IMR-90 (cell line): Measurements from ENCODE around the gene INPP5D. TPM values are rescaled to one million over a fixed set of nuclear protein-coding genes. Genes with fewer than 3 reads are reported as not detected.

Source experiments
- ATAC-seq: fragments of 200-7000 bp; cut with Tn5 transposase; 2 replicates; pipeline ENCODE4 v1.9.1; 2020; ENCODE audit warnings: low read depth, mild to moderate bottlenecking, moderate library complexity
- BruUV-seq: library from RNA; stranded (reverse); fragments of 400-500 nt; replicated peaks from 2 replicates; lab custom pipeline; 2021; lab: Mats Ljungman, UMichigan
- CTCF ChIA-PET: fragments of 300-600 bp; formaldehyde crosslinking; extraction: SDS; loops from one replicate; lab custom pipeline; 2021; ENCODE audit warnings: antibody characterized with exemption; lab: Yijun Ruan, JAX
- POLR2A ChIA-PET: fragments of 300-600 bp; sonication (Branson Sonifier 250); formaldehyde crosslinking; loops from one replicate; lab custom pipeline; 2022; ENCODE audit warnings: antibody characterized with exemption; ENCODE audit not compliant: unreplicated experiment; lab: Charles Lee
- DNase-seq: peaks from one replicate; pipeline ENCODE4 v3.0.0; 2013
- H2AFZ ChIP-seq: replicated peaks from 2 replicates; pipeline ENCODE3; 2013; ENCODE audit warnings: low read length, mild to moderate bottlenecking; ENCODE audit not compliant: poor library complexity
- H2AK5ac ChIP-seq: 2 replicates; pipeline ENCODE4 v1.6.1; 2013; ENCODE audit warnings: low read depth, low read length, inconsistent platforms
- H2AK9ac ChIP-seq: replicated peaks from 2 replicates; pipeline ENCODE3; 2013; ENCODE audit warnings: mild to moderate bottlenecking, low read depth, low read length, moderate library complexity; ENCODE audit not compliant: poor library complexity
- H2BK120ac ChIP-seq: 2 replicates; pipeline ENCODE4 v1.6.1; 2013; ENCODE audit warnings: low read depth, low read length, inconsistent platforms
- H2BK15ac ChIP-seq: 3 replicates; pipeline ENCODE4 v1.6.1; 2013; ENCODE audit warnings: low read depth, low read length, inconsistent platforms
- H2BK20ac ChIP-seq: 2 replicates; pipeline ENCODE4 v1.6.1; 2013; ENCODE audit warnings: low read depth, mild to moderate bottlenecking, inconsistent platforms, low read length, moderate library complexity
- H2BK5ac ChIP-seq: 2 replicates; pipeline ENCODE4 v1.6.1; 2013; ENCODE audit warnings: mild to moderate bottlenecking, low read depth, low read length, inconsistent platforms; ENCODE audit not compliant: poor library complexity, severe bottlenecking
- H3K14ac ChIP-seq: replicated peaks from 2 replicates; pipeline ENCODE4 v1.6.1; 2013; ENCODE audit warnings: low read depth, low read length, inconsistent platforms
- H3K18ac ChIP-seq: 2 replicates; pipeline ENCODE4 v1.6.1; 2013; ENCODE audit warnings: low read depth, low read length, control low read depth
- H3K23ac ChIP-seq: 2 replicates; pipeline ENCODE4 v1.6.1; 2013; ENCODE audit warnings: low read depth, low read length, inconsistent platforms
- H3K27ac ChIP-seq: 2 replicates; pipeline ENCODE4 v1.5.1; 2013; ENCODE audit warnings: mild to moderate bottlenecking, control low read depth, low read length; ENCODE audit not compliant: insufficient read depth
- H3K27me3 ChIP-seq: 2 replicates; pipeline ENCODE4 v1.6.1; 2013; ENCODE audit warnings: low read length; ENCODE audit not compliant: control insufficient read depth, insufficient read depth
- H3K36me3 ChIP-seq: 2 replicates; pipeline ENCODE4 v1.6.1; 2013; ENCODE audit warnings: low read length, mixed read lengths; ENCODE audit not compliant: control insufficient read depth, insufficient read depth
- H3K4ac ChIP-seq: 2 replicates; pipeline ENCODE4 v1.6.1; 2013; ENCODE audit warnings: low read depth, low read length, inconsistent platforms
- H3K4me1 ChIP-seq: 2 replicates; pipeline ENCODE4 v1.6.1; 2013; ENCODE audit warnings: low read length, mixed read lengths; ENCODE audit not compliant: control insufficient read depth, insufficient read depth
- H3K4me2 ChIP-seq: 2 replicates; pipeline ENCODE4 v1.6.1; 2013; ENCODE audit warnings: low read depth, mild to moderate bottlenecking, control low read depth, low read length, moderate library complexity
- H3K4me3 ChIP-seq: 2 replicates; pipeline ENCODE4 v1.5.1; 2013; ENCODE audit warnings: low read depth, mild to moderate bottlenecking, control low read depth, low read length, moderate library complexity; ENCODE audit not compliant: insufficient read depth
- H3K56ac ChIP-seq: 2 replicates; pipeline ENCODE4 v1.6.1; 2013; ENCODE audit warnings: low read length, inconsistent platforms; ENCODE audit not compliant: insufficient read depth; ENCODE audit errors: extremely low read depth
- H3K79me1 ChIP-seq, 2 experiments: 2 replicates each; pipeline ENCODE4 v1.6.1; 2013; ENCODE audit warnings: low read length in 2 of 2, inconsistent platforms in 1 of 2, low read depth in 1 of 2
- H3K9ac ChIP-seq: 2 replicates; pipeline ENCODE4 v1.6.1; 2013; ENCODE audit warnings: low read depth, low read length, control low read depth
- H3K9me1 ChIP-seq: 2 replicates; pipeline ENCODE4 v1.6.1; 2013; ENCODE audit warnings: low read length, inconsistent platforms; ENCODE audit not compliant: insufficient read depth
- H3K9me3 ChIP-seq: 2 replicates; pipeline ENCODE4 v1.6.1; 2013; ENCODE audit warnings: low read length; ENCODE audit not compliant: control insufficient read depth, insufficient read depth
- H4K20me1 ChIP-seq: 2 replicates; pipeline ENCODE4 v1.6.1; 2013; ENCODE audit warnings: low read length, inconsistent platforms; ENCODE audit not compliant: insufficient read depth
- H4K5ac ChIP-seq: 2 replicates; pipeline ENCODE4 v1.6.1; 2013; ENCODE audit warnings: mild to moderate bottlenecking, low read depth, low read length, control low read depth
- H4K8ac ChIP-seq, 2 experiments: 2 replicates each; pipeline ENCODE4 v1.6.1; 2013; ENCODE audit warnings: low read depth in 2 of 2, low read length in 2 of 2, control low read depth in 1 of 2, inconsistent platforms in 1 of 2
- H4K91ac ChIP-seq: 2 replicates; pipeline ENCODE4 v1.6.1; 2013; ENCODE audit warnings: low read depth, low read length, inconsistent platforms; ENCODE audit not compliant: insufficient read depth
- BHLHE40 ChIP-seq: fragments of 150-350 bp; IDR thresholded peaks from 2 replicates; pipeline ENCODE4 v1.6.1; 2016; ENCODE audit warnings: mild to moderate bottlenecking, low read depth, low read length
- CHD1 ChIP-seq: IDR thresholded peaks from 2 replicates; pipeline ENCODE4 v1.6.1; 2012; ENCODE audit warnings: low read depth, low read length, improper control_type of control experiment
- MAFK ChIP-seq: IDR thresholded peaks from 2 replicates; pipeline ENCODE4 v1.6.1; 2012; ENCODE audit warnings: low read depth, low read length, improper control_type of control experiment
- NFE2L2 ChIP-seq: fragments of 150-350 bp; IDR thresholded peaks from 2 replicates; pipeline ENCODE4 v1.6.1; 2016; ENCODE audit warnings: low read depth, mild to moderate bottlenecking, low read length
- WGBS, 2 experiments: methylation state at CpG; one replicate each; pipeline versions ENCODE4 v1.1.5 to v1.1.7; 2013; ENCODE audit warnings: missing lambda C conversion rate in 2 of 2; ENCODE audit not compliant: insufficient read length in 1 of 2; ENCODE audit errors: extremely low coverage in 2 of 2; 5-methylcytosine and 5-hydroxymethylcytosine counted together
- dilution Hi-C: fragments of 300-500 bp; cut with HindIII; formaldehyde crosslinking; loops from one replicate; pipeline ENCODE4 v1.14.3; 2018; ENCODE audit warnings: low sequenced_read_pairs; ENCODE audit not compliant: unreplicated experiment
- in situ Hi-C: fragments of 300-500 bp; cut with MboI; formaldehyde crosslinking; loops from 3 replicates; pipeline ENCODE4 v1.14.3; 2019; ENCODE audit warnings: low sequenced_read_pairs, inconsistent platforms, mixed read lengths
- intact Hi-C: fragments of 100-400 bp; cut with micrococcal nuclease; formaldehyde crosslinking; loops from 2 replicates; pipeline ENCODE4 v1.10.0; 2022
- polyA plus RNA-seq, 3 experiments: library from polyadenylated mRNA; depleted of rRNA; stranded (reverse); fragments of >200 nt; gene quantifications; 2 replicates each; pipeline ENCODE4 v1.2.3, GENCODE V29; 2012; ENCODE audit warnings: low replicate concordance in 1 of 3
- total RNA-seq: library from RNA; depleted of rRNA; stranded (reverse); fragments of >200 nt; gene quantifications from 2 replicates; pipeline ENCODE4 v1.2.3, GENCODE V29; 2012
- TF ChIP-seq, protein P1 (sequence below): fragments of 150-350 bp; IDR thresholded peaks from 2 replicates; pipeline ENCODE4 v1.6.1; 2017; ENCODE audit warnings: mild to moderate bottlenecking, antibody characterized with exemption, low read length, low read depth

Gene INPP5D
- total and polyA plus RNA-seq, 2 of the 4 experiments (the other 2 are of a cell fraction), result 0.18 to 0.29 TPM

GRCh38 chr2:233044974-233045605 lies 15.1 kb upstream of the INPP5D start:
- Histone ChIP-seq H3K56ac (no peak overlapping the region), H2BK120ac (no peak overlapping the region), H3K18ac (no peak overlapping the region), H3K9ac (no peak overlapping the region), H3K27ac (no peak overlapping the region), H2BK15ac (no peak overlapping the region), H3K9me1 (no peaks in the 10 kb centered on the region), H3K36me3 (no peaks in the 10 kb centered on the region), H3K14ac (no peak overlapping the region), H4K5ac (no peak overlapping the region), H4K20me1 (no peaks in the 10 kb centered on the region), H2AK5ac (no peak overlapping the region), H3K4me2 (no peak overlapping the region), H2BK5ac (no peak overlapping the region), H4K8ac (no peak overlapping the region), H3K4me1 (no peaks in the 10 kb centered on the region), H3K4me3 (no peak overlapping the region), H2AFZ (no peak overlapping the region), H3K79me1 (no peaks in the 10 kb centered on the region), H2BK20ac (no peak overlapping the region), H3K9me3 (no peaks in the 10 kb centered on the region), H3K27me3 (peaks cover 47% of the 10 kb centered on the region), H3K23ac (no peak overlapping the region), H4K91ac (no peak overlapping the region), H3K4ac (no peak overlapping the region), H2AK9ac (no peak overlapping the region)
- ChIA-PET CTCF (interaction anchor here (1.9 kb wide), 1 partner anchor 9 kb away, joined by 6 read pairs; no protein-coding TSS in a partner anchor), POLR2A (no interaction called here)
- TF ChIP-seq CHD1 (no peak), MAFK (no peak), NFE2L2 (no peak), BHLHE40 (no peak)
- TF ChIP-seq, protein P1, sequence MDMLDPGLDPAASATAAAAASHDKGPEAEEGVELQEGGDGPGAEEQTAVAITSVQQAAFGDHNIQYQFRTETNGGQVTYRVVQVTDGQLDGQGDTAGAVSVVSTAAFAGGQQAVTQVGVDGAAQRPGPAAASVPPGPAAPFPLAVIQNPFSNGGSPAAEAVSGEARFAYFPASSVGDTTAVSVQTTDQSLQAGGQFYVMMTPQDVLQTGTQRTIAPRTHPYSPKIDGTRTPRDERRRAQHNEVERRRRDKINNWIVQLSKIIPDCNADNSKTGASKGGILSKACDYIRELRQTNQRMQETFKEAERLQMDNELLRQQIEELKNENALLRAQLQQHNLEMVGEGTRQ, result no peak
- intact Hi-C loops, result no loop called here
- ATAC-seq (no peak), DNase-seq (no peak)
- dilution Hi-C loops, result no loop called here
- WGBS, 2 experiments, result 90% methylated on average over 2 of the region's 9 CpGs; no CpG with 5 or more reads in 1 of the 2 experiments
- in situ Hi-C loops, result no loop called here
- no TSS peak for BruUV-seq
